K562 (cell line): ENCODE data around the gene EHBP1. TPM values are rescaled to one million over a fixed set of nuclear protein-coding genes. Genes with fewer than 3 reads are reported as not detected.

Experiments used
- ATAC-seq: fragments of 200-7000 bp; cut with Tn5 transposase; 3 replicates; pipeline ENCODE4 v1.9.1; 2020; ENCODE audit warnings: moderate library complexity
- BruUV-seq: library from RNA; stranded (reverse); fragments of 400-500 nt; replicated peaks from 2 replicates; lab custom pipeline; 2021; lab: Mats Ljungman, UMichigan
- CTCF ChIA-PET: fragments of 300-600 bp; formaldehyde crosslinking; extraction: SDS; loops from one replicate; lab custom pipeline; 2021; ENCODE audit warnings: low intra/inter-chr PET ratio; lab: Yijun Ruan, JAX
- POLR2A ChIA-PET: fragments of 300-600, 350-650 bp; sonication (Branson Sonifier 250); formaldehyde crosslinking; extraction: SDS; loops from one replicate; lab custom pipeline; 2021; ENCODE audit warnings: antibody characterized with exemption, inconsistent platforms; lab: Yijun Ruan, JAX
- DNase-seq, 4 experiments: peaks; one replicate each; pipeline versions ENCODE4 v3.0.0 to v3.0.0-alpha.2; 2011 to 2018; ENCODE audit warnings: low spot score in 3 of 4, mixed read lengths in 3 of 4; ENCODE audit errors: extremely low read depth in 1 of 4
- FAIRE-seq: peaks from 2 replicates; lab custom pipeline; 2011; peaks lifted over from hg19 to GRCh38; lab: Jason Lieb, UNC
- H2AFZ ChIP-seq: 2 replicates; pipeline ENCODE4 v1.6.0; 2011; ENCODE audit warnings: low read depth, low read length, control low read depth, inconsistent platforms
- H3K27ac ChIP-seq: fragments of 200-600 bp; 3 replicates; pipeline ENCODE4 v1.8.0; 2011; ENCODE audit warnings: low read depth, mild to moderate bottlenecking, control low read depth, inconsistent platforms, low read length, moderate library complexity, mixed read lengths; ENCODE audit errors: extremely low read depth
- H3K27me3 ChIP-seq, 2 experiments: fragments of 300-600 bp in 1 of 2; 2 replicates in 1 of 2; 3 replicates in 1 of 2; pipeline versions ENCODE4 v1.6.0 to v1.8.0; 2011; ENCODE audit warnings: inconsistent platforms in 2 of 2, low read length in 2 of 2, mild to moderate bottlenecking in 1 of 2, mixed read lengths in 1 of 2, moderate library complexity in 1 of 2; ENCODE audit not compliant: control insufficient read depth in 2 of 2, insufficient read depth in 2 of 2
- H3K36me3 ChIP-seq: fragments of 300-600 bp; 3 replicates; pipeline ENCODE4 v1.8.0; 2011; ENCODE audit warnings: mild to moderate bottlenecking, low read length, inconsistent platforms; ENCODE audit not compliant: control insufficient read depth, insufficient read depth
- H3K4me1 ChIP-seq, 2 experiments: fragments of 200-600 bp in 1 of 2; replicated peaks in 1 of 2; 2 replicates in 1 of 2; 3 replicates in 1 of 2; pipeline versions ENCODE4 v1.5.1 to v1.8.0; 2011; ENCODE audit warnings: inconsistent platforms in 2 of 2, low read length in 2 of 2, mild to moderate bottlenecking in 1 of 2, mixed read lengths in 1 of 2, moderate library complexity in 1 of 2; ENCODE audit not compliant: control insufficient read depth in 2 of 2, insufficient read depth in 2 of 2
- H3K4me2 ChIP-seq: 2 replicates; pipeline ENCODE4 v1.6.1; 2011; ENCODE audit warnings: low read length, control low read depth, inconsistent platforms, mixed read lengths; ENCODE audit not compliant: insufficient read depth
- H3K4me3 ChIP-seq: fragments of 200-600 bp; sonication (generic), shearing (Covaris generic); 2 replicates; pipeline ENCODE4 v1.5.1; 2016; ENCODE audit warnings: control low read depth, inconsistent platforms
- H3K79me2 ChIP-seq: fragments of 200-600 bp; 3 replicates; pipeline ENCODE4 v1.8.0; 2011; ENCODE audit warnings: low read length, inconsistent platforms; ENCODE audit not compliant: control insufficient read depth, insufficient read depth
- H3K9ac ChIP-seq, 2 experiments: 2 replicates each; pipeline versions ENCODE4 v1.6.0 to v1.6.1; 2011; ENCODE audit warnings: low read depth in 2 of 2, low read length in 2 of 2, control low read depth in 1 of 2, inconsistent platforms in 1 of 2, mild to moderate bottlenecking in 1 of 2, mixed read lengths in 1 of 2; ENCODE audit not compliant: insufficient read depth in 1 of 2
- H3K9me1 ChIP-seq: one replicate; pipeline ENCODE4 v1.6.0; 2011; ENCODE audit warnings: inconsistent platforms, mild to moderate bottlenecking, low read length, moderate library complexity; ENCODE audit not compliant: control insufficient read depth, insufficient read depth
- H3K9me3 ChIP-seq: replicated peaks from 2 replicates; pipeline ENCODE4 v1.5.1; 2011; ENCODE audit warnings: low read depth, low read length, inconsistent platforms; ENCODE audit not compliant: control insufficient read depth, insufficient read depth
- H4K20me1 ChIP-seq: replicated peaks from 2 replicates; pipeline ENCODE4 v1.6.1; 2011; ENCODE audit warnings: low read length, inconsistent platforms, mixed read lengths; ENCODE audit not compliant: control insufficient read depth, insufficient read depth
- ARHGAP35 ChIP-seq: fragments of 450-650 bp; IDR thresholded peaks from 2 replicates; pipeline ENCODE4 v1.6.1; 2018; ENCODE audit not compliant: partially characterized antibody
- CCNT2 ChIP-seq: IDR thresholded peaks from 2 replicates; pipeline ENCODE4 v1.6.1; 2011; ENCODE audit warnings: borderline replicate concordance, low read depth, mild to moderate bottlenecking, moderate library complexity, mixed read lengths, low read length; ENCODE audit not compliant: insufficient read length; ENCODE audit errors: extremely low read depth
- FOXK2 ChIP-seq, 2 experiments: fragments of 450-650 bp; IDR thresholded peaks in 1 of 2; conservative IDR thresholded peaks in 1 of 2; 2 replicates each; pipeline ENCODE4 v1.6.1; 2016; ENCODE audit warnings: low read depth in 2 of 2, mild to moderate bottlenecking in 1 of 2
- MEIS2 ChIP-seq: fragments of 450-650 bp; IDR thresholded peaks from 2 replicates; pipeline ENCODE4 v1.6.1; 2014; ENCODE audit warnings: mild to moderate bottlenecking; ENCODE audit not compliant: partially characterized antibody
- PYGO2 ChIP-seq: fragments of 450-650 bp; IDR thresholded peaks from 2 replicates; pipeline ENCODE4 v1.6.1; 2016; ENCODE audit warnings: mild to moderate bottlenecking, missing genetic modification characterization, moderate library complexity, missing compliant biosample characterization
- TAF7 ChIP-seq: fragments of 450-650 bp; IDR thresholded peaks from 2 replicates; pipeline ENCODE4 v1.6.1; 2016; ENCODE audit warnings: missing genetic modification characterization, missing compliant biosample characterization
- TFAP4 ChIP-seq: sonication (generic); formaldehyde crosslinking; IDR thresholded peaks from 2 replicates; pipeline ENCODE4 v1.8.0; 2022; ENCODE audit warnings: missing genetic modification reagents, mild to moderate bottlenecking, moderate library complexity, borderline replicate concordance
- ZNF224 ChIP-seq: sonication (generic); formaldehyde crosslinking; IDR thresholded peaks from 2 replicates; pipeline ENCODE4 v1.8.0; 2022; ENCODE audit warnings: mild to moderate bottlenecking, missing genetic modification reagents
- ZSCAN29 ChIP-seq: fragments of 450-650 bp; IDR thresholded peaks from 2 replicates; pipeline ENCODE4 v1.6.1; 2017
- WGBS: fragments of 100-300 bp; shearing (Covaris generic); methylation state at CpG from one replicate; pipeline ENCODE4 v1.1.6; 2016; ENCODE audit warnings: low coverage, mixed read lengths; ENCODE audit not compliant: insufficient coverage; ENCODE audit errors: missing lambda C conversion rate; 5-methylcytosine and 5-hydroxymethylcytosine counted together
- in situ Hi-C: fragments of 300-500 bp; cut with MboI; formaldehyde crosslinking; loops from 4 replicates; pipeline ENCODE4 v1.15.0; 2018; ENCODE audit warnings: inconsistent platforms, mixed read lengths
- intact Hi-C: fragments of 100-400 bp; cut with micrococcal nuclease; formaldehyde crosslinking; loops from 2 replicates; pipeline ENCODE4 v1.14.2; 2022
- polyA plus RNA-seq, 8 experiments: library from polyadenylated mRNA; depleted of rRNA in 4 of 8; stranded (reverse) in 5 of 8; unstranded in 3 of 8; fragments of >200 nt; fragmentation: Nextera tagmentation in 2 of 8; fragmentation: Illumina TruSeq in 1 of 8; extraction: Ambion mirVana in 2 of 8; extraction: Trizol in 1 of 8; gene quantifications; 2 replicates each; pipeline versions ENCODE4 v1.2.1 to v1.2.3, GENCODE V29; 2011 to 2014; ENCODE audit warnings: inconsistent platforms in 1 of 8, missing spikeins in 1 of 8
- total RNA-seq, 7 experiments: library from RNA; depleted of rRNA in 6 of 7; stranded (reverse); fragments of >200 nt in 6 of 7; fragmentation: Illumina TruSeq in 2 of 7; extraction: Trizol in 2 of 7; gene quantifications; 2 replicates each; pipeline versions ENCODE4 v1.2.1 to v1.2.3, GENCODE V29; 2011 to 2021; ENCODE audit warnings: low replicate concordance in 1 of 7
- TF ChIP-seq, protein P1 (sequence below): fragments of 250-450 bp; sonication (Bioruptor Pico); IDR thresholded peaks from 2 replicates; pipeline ENCODE4 v1.5.0; 2021; ENCODE audit warnings: mild to moderate bottlenecking, borderline replicate concordance
- TF ChIP-seq, protein P2 (sequence below): fragments of 250-450 bp; sonication (Bioruptor Pico); IDR thresholded peaks from 2 replicates; pipeline ENCODE4 v1.9.0; 2021; ENCODE audit warnings: mild to moderate bottlenecking, inconsistent platforms

EHBP1 gene
- total and polyA plus RNA-seq, 9 of the 15 experiments (the other 6 are each of a cell fraction or from before 2014, with no cell fraction given): 8.9 to 26.6 (median 19.3) TPM

DNA sequence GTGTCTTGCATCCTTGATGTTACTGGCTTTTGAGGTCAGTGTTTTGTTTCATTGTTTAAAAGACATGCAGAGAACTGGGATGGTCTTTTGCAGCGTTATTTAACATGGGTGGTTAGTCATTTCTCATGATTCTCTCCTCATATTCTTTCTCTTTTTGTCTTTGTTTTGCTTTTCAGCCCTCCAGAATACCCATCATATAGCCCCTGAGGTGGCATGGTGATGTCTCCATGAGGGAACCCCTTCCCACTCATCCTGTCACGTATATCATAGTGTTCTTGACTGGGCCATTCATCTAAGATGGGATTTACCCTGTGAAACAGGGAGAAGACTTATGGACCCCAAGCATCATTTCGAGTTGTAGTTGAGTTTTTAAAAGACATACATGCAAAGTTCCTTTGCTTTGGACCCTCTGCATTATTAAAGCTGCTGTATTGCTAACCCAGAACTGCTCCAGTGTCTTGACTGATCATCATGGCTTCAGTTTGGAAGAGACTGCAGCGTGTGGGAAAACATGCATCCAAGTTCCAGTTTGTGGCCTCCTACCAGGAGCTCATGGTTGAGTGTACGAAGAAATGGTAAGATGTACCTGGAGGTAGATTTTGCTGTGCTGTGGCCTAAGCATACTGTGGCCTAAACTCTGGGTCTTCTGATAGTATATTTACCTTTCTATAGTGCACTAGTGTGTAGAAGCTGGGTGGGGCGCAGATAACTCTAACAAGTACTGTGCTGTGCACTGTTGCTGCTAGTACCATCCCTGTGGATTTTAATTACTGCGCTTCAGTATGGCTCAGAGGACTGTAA is 1.4 kb downstream of the EHBP1 start:
- DNase-seq (peak in 1 of 4 experiments; percentile 5), ATAC-seq (no peak), FAIRE-seq (no peak)
- intact Hi-C loops (loop anchor here (5.0 kb wide), 2 partner anchors 200 to 250 kb away; partner anchors contain the start of gene TMEM17), in situ Hi-C loops (no loop called here)
- 37% methylated on average over 7 of the region's 7 CpGs for WGBS
- ChIA-PET POLR2A (no interaction called here), CTCF (no interaction called here)
- Histone ChIP-seq H3K27ac (peak overlapping the region; percentile 66; the same call in 1 of the 3 replicates), H3K4me1 (peaks cover 0 to 20% of the 10 kb centered on the region in 2 experiments; a peak in 2 of 5 replicates), H3K9ac (peak overlapping the region; percentile 68 to 92; a peak in 3 of 4 replicates), H4K20me1 (no peaks in the 10 kb centered on the region), H3K79me2 (peaks cover 53% of the 10 kb centered on the region), H3K27me3 (no peaks in the 10 kb centered on the region), H3K36me3 (peaks cover 32% of the 10 kb centered on the region), H2AFZ (peak overlapping the region; percentile 86), H3K4me3 (peak overlapping the region; percentile 57), H3K9me3 (no peaks in the 10 kb centered on the region), H3K4me2 (peak overlapping the region; percentile 91), H3K9me1 (no peaks in the 10 kb centered on the region)
- TF ChIP-seq, protein P1, sequence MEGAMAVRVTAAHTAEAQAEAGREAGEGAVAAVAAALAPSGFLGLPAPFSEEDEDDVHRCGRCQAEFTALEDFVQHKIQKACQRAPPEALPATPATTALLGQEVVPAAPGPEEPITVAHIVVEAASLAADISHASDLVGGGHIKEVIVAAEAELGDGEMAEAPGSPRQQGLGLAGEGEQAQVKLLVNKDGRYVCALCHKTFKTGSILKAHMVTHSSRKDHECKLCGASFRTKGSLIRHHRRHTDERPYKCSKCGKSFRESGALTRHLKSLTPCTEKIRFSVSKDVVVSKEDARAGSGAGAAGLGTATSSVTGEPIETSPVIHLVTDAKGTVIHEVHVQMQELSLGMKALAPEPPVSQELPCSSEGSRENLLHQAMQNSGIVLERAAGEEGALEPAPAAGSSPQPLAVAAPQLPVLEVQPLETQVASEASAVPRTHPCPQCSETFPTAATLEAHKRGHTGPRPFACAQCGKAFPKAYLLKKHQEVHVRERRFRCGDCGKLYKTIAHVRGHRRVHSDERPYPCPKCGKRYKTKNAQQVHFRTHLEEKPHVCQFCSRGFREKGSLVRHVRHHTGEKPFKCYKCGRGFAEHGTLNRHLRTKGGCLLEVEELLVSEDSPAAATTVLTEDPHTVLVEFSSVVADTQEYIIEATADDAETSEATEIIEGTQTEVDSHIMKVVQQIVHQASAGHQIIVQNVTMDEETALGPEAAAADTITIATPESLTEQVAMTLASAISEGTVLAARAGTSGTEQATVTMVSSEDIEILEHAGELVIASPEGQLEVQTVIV: no peak
- TF ChIP-seq PYGO2 (tag) (no peak), TFAP4 (CRISPR knock-in tag) (no peak), TAF7 (tag) (no peak), ZSCAN29 (no peak), ZNF224 (CRISPR knock-in tag) (no peak), FOXK2 (conservative IDR thresholded peaks at IDR 0.05 in 1 of 2, IDR thresholded peaks at IDR 0.05 in 1 of 2; ENCODE audit: low read depth in 2 of 2) (no peak), CCNT2 (no peak), ARHGAP35 (no peak), MEIS2 (no peak)
- TF ChIP-seq, protein P2, sequence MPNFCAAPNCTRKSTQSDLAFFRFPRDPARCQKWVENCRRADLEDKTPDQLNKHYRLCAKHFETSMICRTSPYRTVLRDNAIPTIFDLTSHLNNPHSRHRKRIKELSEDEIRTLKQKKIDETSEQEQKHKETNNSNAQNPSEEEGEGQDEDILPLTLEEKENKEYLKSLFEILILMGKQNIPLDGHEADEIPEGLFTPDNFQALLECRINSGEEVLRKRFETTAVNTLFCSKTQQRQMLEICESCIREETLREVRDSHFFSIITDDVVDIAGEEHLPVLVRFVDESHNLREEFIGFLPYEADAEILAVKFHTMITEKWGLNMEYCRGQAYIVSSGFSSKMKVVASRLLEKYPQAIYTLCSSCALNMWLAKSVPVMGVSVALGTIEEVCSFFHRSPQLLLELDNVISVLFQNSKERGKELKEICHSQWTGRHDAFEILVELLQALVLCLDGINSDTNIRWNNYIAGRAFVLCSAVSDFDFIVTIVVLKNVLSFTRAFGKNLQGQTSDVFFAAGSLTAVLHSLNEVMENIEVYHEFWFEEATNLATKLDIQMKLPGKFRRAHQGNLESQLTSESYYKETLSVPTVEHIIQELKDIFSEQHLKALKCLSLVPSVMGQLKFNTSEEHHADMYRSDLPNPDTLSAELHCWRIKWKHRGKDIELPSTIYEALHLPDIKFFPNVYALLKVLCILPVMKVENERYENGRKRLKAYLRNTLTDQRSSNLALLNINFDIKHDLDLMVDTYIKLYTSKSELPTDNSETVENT (CRISPR knock-in tag): no peak
- TSS peak; percentile 43 for BruUV-seq
